Esophagus muscularis mucosa (tissue), 4 donors: Measurements from ENCODE around the gene LRFN2.

Experiments
- EP300 ChIP-seq: sonication (generic); formaldehyde crosslinking; IDR thresholded peaks from one replicate; pipeline ENCODE4 v1.6.1; 2017; ENCODE audit warnings: antibody characterized with exemption
- POLR2A ChIP-seq: fragments of 450-650 bp; IDR thresholded peaks from one replicate; pipeline ENCODE4 v1.6.1; 2017; ENCODE audit warnings: antibody characterized with exemption, moderate library complexity, mild to moderate bottlenecking, low read depth
- POLR2AphosphoS5 ChIP-seq, 2 donors: sonication (generic); formaldehyde crosslinking; IDR thresholded peaks; one replicate each; pipeline ENCODE4 v1.6.1; 2017; ENCODE audit warnings: antibody characterized with exemption in 2 of 2
- TF ChIP-seq, protein P1 (sequence below), 3 experiments: fragments of 200-600 bp in 2 of 3; fragments of 450-650 bp in 1 of 3; sonication (generic) in 2 of 3; IDR thresholded peaks; one replicate each; pipeline ENCODE4 v1.5.1; 2017 to 2019; ENCODE audit warnings: antibody characterized with exemption in 3 of 3, mild to moderate bottlenecking in 2 of 3, moderate library complexity in 1 of 3

- TF ChIP-seq, protein P1, sequence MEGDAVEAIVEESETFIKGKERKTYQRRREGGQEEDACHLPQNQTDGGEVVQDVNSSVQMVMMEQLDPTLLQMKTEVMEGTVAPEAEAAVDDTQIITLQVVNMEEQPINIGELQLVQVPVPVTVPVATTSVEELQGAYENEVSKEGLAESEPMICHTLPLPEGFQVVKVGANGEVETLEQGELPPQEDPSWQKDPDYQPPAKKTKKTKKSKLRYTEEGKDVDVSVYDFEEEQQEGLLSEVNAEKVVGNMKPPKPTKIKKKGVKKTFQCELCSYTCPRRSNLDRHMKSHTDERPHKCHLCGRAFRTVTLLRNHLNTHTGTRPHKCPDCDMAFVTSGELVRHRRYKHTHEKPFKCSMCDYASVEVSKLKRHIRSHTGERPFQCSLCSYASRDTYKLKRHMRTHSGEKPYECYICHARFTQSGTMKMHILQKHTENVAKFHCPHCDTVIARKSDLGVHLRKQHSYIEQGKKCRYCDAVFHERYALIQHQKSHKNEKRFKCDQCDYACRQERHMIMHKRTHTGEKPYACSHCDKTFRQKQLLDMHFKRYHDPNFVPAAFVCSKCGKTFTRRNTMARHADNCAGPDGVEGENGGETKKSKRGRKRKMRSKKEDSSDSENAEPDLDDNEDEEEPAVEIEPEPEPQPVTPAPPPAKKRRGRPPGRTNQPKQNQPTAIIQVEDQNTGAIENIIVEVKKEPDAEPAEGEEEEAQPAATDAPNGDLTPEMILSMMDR (IDR thresholded peaks at IDR 0.05) = no peak
- TF ChIP-seq POLR2A (no peak), POLR2AphosphoS5 (IDR thresholded peaks at IDR 0.05) (no peak), EP300 (no peak)
These were observed 40.2 kb upstream of the LRFN2 start for GRCh38 chr6:40627316-40627715.
